Hepatocyte (in vitro differentiated cells): ENCODE measurements around the gene PPOX. TPM values are rescaled to one million over a fixed set of nuclear protein-coding genes. Genes with fewer than 3 reads are reported as not detected.

Experiments
- DNase-seq: peaks from one replicate; pipeline ENCODE4 v3.0.0-alpha.2; 2016; ENCODE audit warnings: low spot score
- H2AFZ ChIP-seq: fragments of 200-600 bp; sonication (generic); 2 replicates; pipeline ENCODE4 v1.6.0; 2016; ENCODE audit warnings: antibody characterized with exemption, mild to moderate bottlenecking
- H3K27ac ChIP-seq: fragments of 200-600 bp; sonication (generic); 2 replicates; pipeline ENCODE4 v1.5.1; 2016; ENCODE audit warnings: mild to moderate bottlenecking
- H3K27me3 ChIP-seq: fragments of 200-600 bp; sonication (generic); 2 replicates; pipeline ENCODE4 v1.6.1; 2016
- H3K36me3 ChIP-seq: fragments of 200-600 bp; sonication (generic); replicated peaks from 2 replicates; pipeline ENCODE4 v1.5.1; 2016; ENCODE audit warnings: low read depth; ENCODE audit not compliant: insufficient read depth
- H3K4me1 ChIP-seq: fragments of 200-600 bp; sonication (generic); 2 replicates; pipeline ENCODE4 v1.5.1; 2016; ENCODE audit warnings: mild to moderate bottlenecking, moderate library complexity; ENCODE audit not compliant: insufficient read depth
- H3K4me2 ChIP-seq: fragments of 200-600 bp; sonication (generic); 2 replicates; pipeline ENCODE4 v1.6.0; 2016
- H3K4me3 ChIP-seq: fragments of 200-600 bp; sonication (generic); 2 replicates; pipeline ENCODE4 v1.5.1; 2016; ENCODE audit warnings: mild to moderate bottlenecking
- H3K79me2 ChIP-seq: fragments of 200-600 bp; sonication (generic); 2 replicates; pipeline ENCODE4 v1.6.0; 2017; ENCODE audit warnings: mild to moderate bottlenecking
- H3K9me2 ChIP-seq: fragments of 200-600 bp; sonication (generic); replicated peaks from 2 replicates; pipeline ENCODE4 v1.6.0; 2017; ENCODE audit warnings: mild to moderate bottlenecking; ENCODE audit not compliant: insufficient read depth
- H3K9me3 ChIP-seq: fragments of 200-600 bp; sonication (generic); 2 replicates; pipeline ENCODE4 v1.5.1; 2016; ENCODE audit warnings: low read depth, mild to moderate bottlenecking
- H4K20me1 ChIP-seq: fragments of 200-600 bp; sonication (generic); 2 replicates; pipeline ENCODE4 v1.6.0; 2016; ENCODE audit warnings: mild to moderate bottlenecking; ENCODE audit not compliant: insufficient read depth, poor library complexity, severe bottlenecking
- CTCF ChIP-seq: fragments of 200-600 bp; sonication (generic); IDR thresholded peaks from 2 replicates; pipeline ENCODE4 v1.5.1; 2016; ENCODE audit warnings: antibody characterized with exemption, mild to moderate bottlenecking; ENCODE audit not compliant: poor library complexity
- EZH2 ChIP-seq: fragments of 200-600 bp; sonication (generic); IDR thresholded peaks from 2 replicates; pipeline ENCODE4 v1.6.1; 2016; ENCODE audit warnings: antibody characterized with exemption, mild to moderate bottlenecking, borderline replicate concordance
- EZH2phosphoT487 ChIP-seq: fragments of 200-600 bp; sonication (generic); IDR thresholded peaks from one replicate; pipeline ENCODE4 v1.6.1; 2018; ENCODE audit warnings: antibody characterized with exemption, mild to moderate bottlenecking, low read depth, moderate library complexity; ENCODE audit not compliant: unreplicated experiment, severe bottlenecking
- WGBS: methylation state at CpG from one replicate; pipeline ENCODE4 v1.1.6; 2016; ENCODE audit warnings: low lambda C conversion rate; ENCODE audit errors: missing lambda C conversion rate; 5-methylcytosine and 5-hydroxymethylcytosine counted together
- polyA plus RNA-seq: library from polyadenylated mRNA; unstranded; fragments of >200 nt; fragmentation: Nextera tagmentation; extraction: Ambion mirVana; gene quantifications from 2 replicates; pipeline ENCODE4 v1.2.1, GENCODE V29; 2016
- total RNA-seq: library from RNA; depleted of rRNA; stranded (reverse); fragments of >200 nt; gene quantifications from 2 replicates; pipeline ENCODE4 v1.2.3, GENCODE V29; 2014

The PPOX gene
- total and polyA plus RNA-seq, 2 experiments from 2014 or later: 11.2 to 30.7 TPM

GRCh38 chr1:161196111-161196510 lies 29.9 kb downstream of the PPOX start:
- Histone ChIP-seq H4K20me1 (no peaks in the 10 kb centered on the region), H3K9me2 (no peaks in the 10 kb centered on the region), H2AFZ (no peak overlapping the region), H3K4me3 (no peak overlapping the region), H3K4me1 (peaks cover 28% of the 10 kb centered on the region), H3K9me3 (no peaks in the 10 kb centered on the region), H3K27me3 (no peaks in the 10 kb centered on the region), H3K79me2 (no peaks in the 10 kb centered on the region), H3K36me3 (no peaks in the 10 kb centered on the region), H3K4me2 (peak overlapping the region; percentile 76), H3K27ac (peak overlapping the region; percentile 96)
- WGBS: 95% methylated on average over 7 of the region's 7 CpGs
- TF ChIP-seq EZH2phosphoT487 (no peak), EZH2 (no peak), CTCF (no peak)
- DNase-seq: no peak

GRCh38 chr1:161196521-161197451 lies 30.6 kb downstream of the PPOX start:
- Histone ChIP-seq H3K4me2 (peak overlapping the region; percentile 76), H4K20me1 (no peaks in the 10 kb centered on the region), H2AFZ (peak overlapping the region; percentile 25), H3K27ac (peak overlapping the region; percentile 96), H3K4me1 (peaks cover 35% of the 10 kb centered on the region), H3K79me2 (no peaks in the 10 kb centered on the region), H3K36me3 (no peaks in the 10 kb centered on the region), H3K27me3 (no peaks in the 10 kb centered on the region), H3K4me3 (no peak overlapping the region), H3K9me3 (no peaks in the 10 kb centered on the region), H3K9me2 (no peaks in the 10 kb centered on the region)
- peak; percentile 73 for DNase-seq
- WGBS: 66% methylated on average over 27 of the region's 27 CpGs
- TF ChIP-seq EZH2: no peak
- TF ChIP-seq CTCF: no peak
- no peak for TF ChIP-seq EZH2phosphoT487

GRCh38 chr1:161197560-161198193 lies 31.5 kb downstream of the PPOX start:
- Histone ChIP-seq H3K27ac (peak overlapping the region; percentile 96), H3K36me3 (no peaks in the 10 kb centered on the region), H3K79me2 (peaks cover 2% of the 10 kb centered on the region), H2AFZ (no peak overlapping the region), H3K4me3 (no peak overlapping the region), H3K4me1 (peaks cover 35% of the 10 kb centered on the region), H3K9me3 (no peaks in the 10 kb centered on the region), H3K27me3 (no peaks in the 10 kb centered on the region), H3K9me2 (no peaks in the 10 kb centered on the region), H4K20me1 (no peaks in the 10 kb centered on the region), H3K4me2 (peak overlapping the region; percentile 76)
- no peak for TF ChIP-seq EZH2phosphoT487
- WGBS: 76% methylated on average over 11 of the region's 11 CpGs
- DNase-seq: no peak
